ENCODE results near the gene PDE1C.

Gene PDE1C

DNA sequence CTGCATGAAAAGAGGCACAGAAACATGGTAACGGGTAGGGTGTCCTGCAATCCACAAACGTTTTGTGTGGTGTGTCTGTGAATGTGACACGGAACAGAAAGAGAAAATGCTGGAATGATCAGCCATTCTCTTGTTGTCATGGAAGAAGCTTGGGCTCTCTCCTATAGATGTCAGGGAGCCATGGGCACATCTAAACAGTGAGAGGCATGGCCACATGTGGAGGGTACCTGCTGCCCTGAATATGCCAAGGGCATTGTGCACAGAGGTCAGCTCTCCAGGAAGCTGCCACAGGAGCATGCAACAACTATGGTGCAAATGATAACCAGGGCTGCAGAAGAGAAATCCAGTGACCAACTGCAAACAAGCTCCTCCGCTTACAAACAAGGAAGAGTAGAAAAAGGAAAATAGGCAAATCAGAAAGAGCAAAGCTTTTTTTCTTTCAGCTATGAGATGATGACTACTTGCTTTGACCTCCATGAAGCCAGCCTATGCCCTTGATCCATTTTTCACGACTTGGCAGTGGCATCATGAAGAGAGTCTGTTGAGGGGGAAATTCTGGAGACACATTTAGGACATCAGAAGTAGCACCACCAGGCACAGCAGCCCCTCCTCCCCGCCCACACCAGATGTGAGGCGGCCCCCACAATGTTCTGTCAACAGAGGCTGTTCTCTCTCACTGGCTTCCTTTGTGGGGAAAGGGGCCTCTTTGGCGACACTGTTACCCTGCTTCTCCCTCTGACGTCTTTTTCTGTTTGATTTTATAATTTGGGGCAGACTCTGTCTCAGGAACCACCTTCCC is 4.8 kb upstream of the PDE1C start:
- DNase-seq, result no peak

GRCh38 chr7:32073533-32073932 is 3.3 kb upstream of the PDE1C start:
- DNase-seq, result no peak

DNA sequence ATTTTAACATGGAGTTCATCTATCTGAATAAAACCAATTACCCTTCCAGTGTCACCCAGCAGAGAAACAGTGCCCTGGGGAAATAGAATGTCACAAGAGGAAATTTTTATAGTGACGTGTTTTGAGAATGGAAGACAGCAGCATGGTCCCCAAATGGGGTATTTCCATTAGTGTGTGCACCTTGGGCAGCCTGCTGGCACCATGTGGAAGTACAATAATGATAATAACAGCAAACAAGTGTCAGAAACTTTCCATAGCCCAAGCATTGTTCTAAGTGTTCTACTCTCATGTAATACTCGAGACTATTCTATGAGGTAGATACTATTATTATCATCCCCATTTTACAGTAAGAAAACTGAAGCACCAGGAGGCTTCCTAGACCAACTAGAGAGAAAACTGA is 2.2 kb upstream of the PDE1C start:
- DNase-seq, result peak in 1 of 2 experiments; percentile 11

- no peak for DNase-seq
Observed at GRCh38 chr7:32071466-32072091, 1.4 kb upstream of the PDE1C start.

DNA sequence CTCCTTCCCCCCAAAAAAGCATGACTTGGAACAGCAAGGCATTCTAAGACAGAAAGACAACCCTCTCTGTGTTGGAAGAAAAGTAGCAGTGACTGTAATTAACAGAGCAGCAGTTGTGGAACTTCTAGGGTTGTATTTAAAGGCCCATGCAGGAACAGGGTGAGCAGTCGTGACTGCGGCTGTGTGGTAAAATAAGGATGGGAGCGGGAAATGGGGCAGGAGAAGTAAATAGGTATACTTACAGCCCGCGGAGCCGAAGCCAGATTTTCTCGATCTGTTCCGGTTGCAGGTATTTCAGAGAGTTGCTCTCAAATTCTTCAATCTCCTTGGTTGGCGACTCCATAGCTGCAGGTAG is 179 bp downstream of the PDE1C start:
- no peak for DNase-seq

- DNase-seq, result no peak
Observed at GRCh38 chr7:32069116-32069650, 1.0 kb downstream of the PDE1C start.

GRCh38 chr7:32068411-32069101 is 1.7 kb downstream of the PDE1C start:
- no peak for DNase-seq

DNA sequence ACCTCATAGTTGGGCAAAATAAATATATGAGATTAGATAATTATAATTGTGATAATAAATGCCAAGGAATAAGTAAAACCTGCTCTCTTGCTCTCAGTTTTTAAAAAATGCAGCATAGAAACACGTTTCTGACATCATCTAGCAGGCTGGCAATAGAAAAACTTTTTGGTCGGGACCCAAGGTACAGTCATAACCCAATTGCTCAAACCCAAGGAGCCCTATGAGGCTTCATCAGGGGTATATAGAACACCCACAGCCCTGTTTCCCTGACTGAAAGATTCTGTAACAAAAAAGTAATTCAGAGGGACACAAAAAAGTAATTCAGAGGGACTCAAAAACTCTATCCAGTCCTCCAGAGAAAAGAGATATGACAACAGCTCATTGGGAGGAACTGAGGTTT is 3.8 kb downstream of the PDE1C start:
- DNase-seq, result no peak

GRCh38 chr7:32063614-32064013 is 6.6 kb downstream of the PDE1C start:
- no peak for DNase-seq

DNA sequence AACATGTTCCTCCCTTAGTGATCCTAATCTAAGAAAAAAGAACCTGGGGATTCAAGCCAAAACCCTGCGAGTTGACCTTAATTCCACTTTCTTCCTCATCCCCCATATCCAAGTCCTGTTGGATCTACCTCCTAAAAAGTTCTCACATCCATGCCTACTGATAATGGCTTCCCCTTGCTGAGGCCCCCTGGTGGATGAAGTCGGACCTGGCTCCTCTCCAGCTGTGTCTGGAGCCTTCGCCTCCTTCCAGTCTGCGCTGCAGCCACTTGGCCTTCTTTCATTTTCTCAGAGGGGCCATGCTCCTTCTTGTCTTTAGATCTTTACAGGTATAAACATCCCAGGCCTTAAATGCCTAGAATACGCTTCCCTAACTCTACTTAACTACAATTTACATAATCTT is 8.1 kb downstream of the PDE1C start:
- peak in 1 of 2 experiments; percentile 26 for DNase-seq

GRCh38 chr7:32061346-32061745 is 8.9 kb downstream of the PDE1C start:
- no peak for DNase-seq

- DNase-seq, result peak; percentile 31 to 62
Observed at GRCh38 chr7:32059289-32060011, 10.8 kb downstream of the PDE1C start.

DNA sequence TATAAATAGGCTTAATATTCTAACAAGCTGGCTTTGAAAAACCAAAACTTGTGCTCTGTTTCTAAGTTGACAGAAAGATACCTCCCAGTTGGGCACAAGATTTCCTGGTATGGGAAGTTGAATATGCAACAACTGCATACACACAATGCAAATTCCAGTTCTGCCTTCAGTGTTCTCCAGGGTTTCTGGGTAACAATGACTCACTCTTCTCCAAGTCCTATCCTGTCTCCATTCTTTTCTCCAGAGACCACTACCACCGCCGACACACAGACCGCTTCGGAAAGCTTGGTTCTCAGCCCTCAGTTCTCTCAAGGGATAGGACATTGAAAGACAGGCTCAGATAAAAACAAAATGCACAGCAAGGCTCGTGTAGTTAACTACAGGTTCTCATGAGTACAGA is 12.2 kb downstream of the PDE1C start:
- no peak for DNase-seq

DNA sequence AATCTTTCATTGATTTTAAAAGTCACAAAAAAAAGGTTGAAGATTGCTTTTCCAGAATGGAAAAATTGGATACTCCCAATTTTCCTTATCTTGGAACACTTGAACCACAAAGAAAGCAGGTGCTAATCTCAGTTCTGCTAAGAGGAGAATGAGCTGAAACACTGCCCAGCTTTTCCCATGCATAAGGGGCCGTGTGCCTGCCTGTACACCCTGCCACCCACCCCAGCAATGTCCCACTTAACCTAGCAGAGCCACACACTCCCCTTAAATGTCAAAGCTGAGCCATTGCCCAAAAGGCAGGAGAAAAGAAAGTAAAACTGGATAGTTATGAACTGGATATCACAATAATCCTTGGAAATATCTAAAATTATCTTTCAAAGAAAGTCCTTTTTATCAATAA is 13.4 kb downstream of the PDE1C start:
- DNase-seq, result no peak

- DNase-seq, result no peak
Observed at GRCh38 chr7:32053204-32053603, 17.0 kb downstream of the PDE1C start.

- DNase-seq, result no peak
Observed at GRCh38 chr7:32051128-32051527, 19.1 kb downstream of the PDE1C start.

DNA sequence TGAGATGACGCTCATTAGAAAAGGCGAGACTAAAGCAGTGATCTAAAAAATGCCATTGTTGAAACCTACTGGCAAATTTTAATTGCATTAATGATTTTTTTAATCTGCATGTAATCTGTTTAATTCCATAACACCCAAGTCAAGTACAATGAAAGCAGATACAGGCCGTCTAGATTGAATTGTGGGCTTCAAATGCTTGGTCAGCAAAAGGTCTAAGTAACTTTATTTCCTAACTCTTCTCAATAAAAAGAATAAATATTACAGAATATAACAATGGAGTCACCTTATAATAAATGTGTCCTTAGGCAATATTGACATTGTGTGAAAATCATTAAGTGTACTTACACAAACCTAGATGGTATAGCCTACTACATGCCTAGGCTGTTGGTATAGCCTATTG is 20.6 kb downstream of the PDE1C start:
- DNase-seq, result no peak

GRCh38 chr7:32048970-32049491 is 21.2 kb downstream of the PDE1C start:
- DNase-seq, result peak in 1 of 2 experiments; percentile 60

GRCh38 chr7:32047801-32048200 is 22.4 kb downstream of the PDE1C start:
- DNase-seq, result no peak

DNA sequence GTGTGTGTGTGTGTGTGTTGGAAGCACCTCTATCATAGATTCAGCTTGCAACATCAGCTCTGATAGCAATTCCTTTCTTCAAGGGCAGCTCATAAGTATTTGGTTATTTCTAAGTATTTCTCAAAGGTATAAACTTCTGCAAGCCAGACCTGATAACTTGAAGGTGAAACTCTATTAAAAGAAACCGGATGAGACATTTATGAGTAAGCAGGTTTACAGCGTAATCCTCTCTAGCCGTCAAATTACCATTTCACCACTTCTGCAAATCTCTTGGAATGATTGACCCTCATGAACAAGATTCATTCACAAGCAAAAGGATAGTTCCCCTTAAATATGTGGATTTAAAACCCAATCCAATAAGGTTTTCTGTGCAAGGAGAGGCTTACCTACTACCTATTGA is 23.1 kb downstream of the PDE1C start:
- DNase-seq, result no peak

GRCh38 chr7:32045228-32045627 is 25.0 kb downstream of the PDE1C start:
- no peak for DNase-seq

GRCh38 chr7:32044739-32045138 is 25.5 kb downstream of the PDE1C start:
- DNase-seq, result no peak

DNA sequence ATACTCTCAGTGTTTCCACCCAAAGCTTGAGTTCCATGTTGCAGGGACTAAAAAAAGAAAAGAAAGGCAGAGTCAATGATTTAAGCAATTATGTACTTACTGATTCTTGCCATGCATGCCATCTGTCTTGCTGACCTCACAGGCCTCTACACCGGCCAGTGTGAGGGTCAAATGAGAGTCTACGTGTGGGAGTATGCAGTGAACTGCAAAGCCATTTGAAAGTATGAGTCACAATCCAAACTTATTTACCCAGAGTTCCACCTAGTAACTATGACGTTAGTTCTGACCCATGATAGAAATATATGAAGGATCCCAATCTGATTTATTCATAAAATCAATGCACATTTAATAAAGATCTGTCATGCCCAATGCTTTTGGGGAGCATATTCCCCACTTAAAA is 26.5 kb downstream of the PDE1C start:
- DNase-seq, result no peak
